SIG-M5 (cell line): ENCODE data around the gene HGD.
"Not testable (repeated sequence)": the region's sequence is repeated elsewhere in the genome, so short reads cannot be mapped to it uniquely, and the experiment has no call there.

ENCODE experiments used
- DNase-seq: peaks from one replicate; lab custom pipeline; 2025; lab: John Stamatoyannopoulos, UW

Gene HGD

GRCh38 chr3:120682095-120682681 lies at the start of gene HGD:
HGD (minus strand) TSS chr3:120682239; CDS start chr3:120682111, 128 bp downstream.
- no peak for DNase-seq

GRCh38 chr3:120730576-120731542 lies 48.8 kb upstream of the HGD start:
- DNase-seq, result no peak

DNA sequence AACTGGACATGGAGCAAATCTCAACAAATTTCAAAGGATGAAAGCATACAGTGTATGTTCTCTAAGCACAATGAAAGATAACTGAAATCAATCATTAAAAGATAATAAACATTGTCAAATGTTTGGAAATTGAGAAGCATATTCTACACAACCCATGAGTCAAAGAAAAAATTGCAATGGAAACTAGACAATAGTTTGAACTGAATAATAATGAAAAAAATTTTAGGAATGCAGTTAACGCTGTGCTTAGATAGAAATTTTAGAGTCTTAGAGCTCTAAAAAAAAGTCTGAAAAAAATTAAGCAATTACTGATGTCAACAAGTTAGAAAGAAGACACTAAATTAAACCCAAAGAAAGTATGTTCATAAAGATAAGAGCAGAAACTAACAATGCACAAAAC lies 44.8 kb upstream of the HGD start:
- DNase-seq, result no peak

DNA sequence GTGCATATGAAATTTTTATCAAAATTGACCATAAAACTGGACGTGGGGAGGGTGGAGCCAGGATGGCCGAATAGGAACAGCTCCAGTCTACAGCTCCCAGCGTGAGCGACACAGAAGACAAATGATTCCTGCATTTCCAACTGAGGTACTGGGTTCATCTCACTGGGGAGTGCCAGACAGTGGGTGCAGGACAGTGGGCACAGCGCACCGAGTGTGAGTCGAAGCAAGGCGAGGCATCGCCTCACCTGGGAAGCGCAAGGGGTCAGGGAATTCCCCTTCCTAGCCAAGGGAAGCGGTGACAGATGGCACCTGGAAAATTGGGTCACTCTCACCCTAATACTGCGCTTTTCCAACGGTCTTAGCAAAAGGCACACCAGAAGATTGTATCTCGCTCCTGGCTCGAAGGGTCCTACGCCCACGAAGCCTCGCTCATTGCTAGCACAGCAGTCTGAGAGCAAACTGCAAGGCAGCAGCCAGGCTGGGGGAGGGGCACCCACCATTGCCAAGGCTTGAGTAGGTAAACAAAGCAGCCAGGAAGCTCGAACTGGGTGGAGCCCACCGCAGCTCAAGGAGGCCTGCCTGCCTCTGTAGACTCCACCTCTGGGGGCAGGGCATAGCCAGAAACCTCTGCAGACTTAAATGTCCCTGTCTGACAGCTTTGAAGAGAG lies 37.3 kb upstream of the HGD start:
- DNase-seq, result not testable (repeated sequence)

DNA sequence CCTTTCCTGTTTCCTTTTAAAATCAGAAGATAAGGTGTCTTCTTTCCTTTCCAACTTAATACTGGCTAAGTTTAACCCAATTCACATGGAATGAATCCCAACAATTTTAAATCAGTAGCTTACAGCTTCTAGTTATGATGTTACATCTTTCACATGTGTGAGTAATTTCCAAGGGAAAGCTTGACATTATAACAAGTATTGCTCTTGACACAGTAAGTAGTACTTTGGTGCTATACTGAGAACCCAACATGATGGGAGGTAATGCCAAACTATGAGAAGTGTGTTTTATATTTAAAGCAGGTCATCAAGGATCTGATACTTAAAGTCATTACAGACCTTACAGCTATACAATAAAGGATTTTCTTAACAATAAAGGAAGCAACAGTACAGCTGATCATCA lies 31.2 kb upstream of the HGD start:
- DNase-seq, result no peak

DNA sequence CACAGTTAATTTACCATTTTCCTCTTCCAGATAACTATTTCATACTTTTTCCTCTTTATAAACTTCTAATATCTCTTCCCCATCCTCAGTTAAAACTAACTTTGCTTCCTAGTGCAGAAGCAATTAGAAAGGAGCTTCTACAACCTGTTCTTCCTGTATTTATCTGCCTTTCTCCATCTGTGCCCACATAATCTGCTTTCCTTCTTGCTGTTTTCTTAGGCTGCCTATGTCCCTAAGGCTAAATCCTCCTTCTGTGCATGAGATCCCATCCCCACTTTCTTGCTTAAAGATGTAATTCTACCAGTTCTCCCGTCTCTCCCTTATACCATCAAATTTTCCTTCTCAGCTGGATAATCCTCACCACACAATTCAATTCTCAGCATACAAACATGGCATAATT lies 28.3 kb upstream of the HGD start:
- no peak for DNase-seq

GRCh38 chr3:120708408-120708807 lies 26.4 kb upstream of the HGD start:
- no peak for DNase-seq

- DNase-seq, result no peak
Measured at GRCh38 chr3:120706950-120707349, 24.9 kb upstream of the HGD start.

GRCh38 chr3:120705884-120706582 lies 24.0 kb upstream of the HGD start:
- no peak for DNase-seq

- no peak for DNase-seq
Measured at GRCh38 chr3:120699333-120699732, 17.3 kb upstream of the HGD start.

DNA sequence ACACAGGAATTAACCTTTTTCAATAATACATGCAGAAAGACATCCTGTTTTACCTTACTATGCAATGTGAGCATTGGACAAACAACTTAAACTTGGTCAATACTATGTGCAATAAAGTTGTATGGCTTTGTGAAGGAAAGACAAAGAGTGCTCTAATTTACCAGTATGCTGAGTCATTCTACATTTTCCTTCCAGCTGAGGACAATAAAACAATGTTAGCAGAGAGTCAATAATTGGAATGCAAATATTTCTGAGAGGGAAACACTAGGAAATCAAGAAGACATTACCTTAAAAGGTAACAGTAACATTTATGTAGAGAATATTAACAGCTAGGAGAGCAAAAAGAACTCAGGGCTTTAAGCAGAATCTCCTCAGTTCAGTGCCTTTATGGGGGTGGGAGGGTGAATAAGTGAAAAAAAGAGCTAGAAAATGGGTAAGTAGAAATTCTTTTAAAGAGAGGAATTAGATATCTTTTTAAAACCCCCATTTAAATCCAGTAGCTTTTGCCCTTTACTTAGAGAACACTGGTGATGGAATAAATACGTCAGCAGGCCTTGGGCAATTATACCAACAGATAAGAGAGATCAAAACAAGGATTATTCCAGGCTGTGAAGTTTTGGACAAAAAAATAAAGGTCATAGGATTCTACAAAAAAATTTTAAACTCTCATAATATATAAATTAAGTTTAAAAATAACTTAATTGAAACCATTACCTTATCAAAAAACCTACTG lies 11.6 kb upstream of the HGD start:
- no peak for DNase-seq

- no peak for DNase-seq
Measured at GRCh38 chr3:120689395-120689794, 7.4 kb upstream of the HGD start.

DNA sequence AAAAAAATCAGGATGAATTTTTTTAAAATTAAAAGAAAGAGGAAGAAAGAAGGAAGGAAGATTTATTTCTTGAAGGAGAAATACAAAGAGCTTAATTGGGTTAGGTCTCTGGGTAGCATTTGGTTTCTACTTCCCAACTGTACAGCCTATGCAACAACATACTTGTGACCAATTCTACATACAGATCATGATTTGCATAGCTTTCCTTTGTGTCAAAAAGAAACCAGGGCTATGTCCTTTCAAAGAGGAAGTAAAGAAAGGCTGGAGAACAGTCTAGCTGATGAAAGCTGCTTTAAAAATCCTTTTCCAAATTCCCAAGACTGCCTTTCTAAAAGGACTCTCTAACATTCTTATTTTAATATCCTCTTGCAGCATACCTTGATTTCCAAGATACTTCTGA lies 6.1 kb upstream of the HGD start:
- DNase-seq, result peak; percentile 5

DNA sequence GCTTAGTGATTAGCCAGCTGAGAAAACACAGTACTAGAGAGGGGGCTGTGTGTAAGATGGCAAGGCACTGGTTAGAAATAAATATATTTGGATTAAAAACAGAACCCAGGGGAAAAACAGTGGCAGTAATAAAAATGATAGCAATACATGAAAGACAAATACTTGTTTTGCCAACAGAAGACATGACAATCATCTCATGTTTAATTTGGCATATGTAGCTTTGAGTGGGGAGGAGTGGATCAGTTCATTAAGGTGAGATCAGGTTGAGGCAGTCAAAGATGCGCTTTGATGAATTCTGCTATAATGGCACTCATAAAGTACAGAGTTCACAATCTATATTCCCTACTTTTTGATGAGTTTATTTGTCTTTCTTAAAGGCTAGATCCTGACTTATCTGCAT lies 3.4 kb upstream of the HGD start:
- no peak for DNase-seq

DNA sequence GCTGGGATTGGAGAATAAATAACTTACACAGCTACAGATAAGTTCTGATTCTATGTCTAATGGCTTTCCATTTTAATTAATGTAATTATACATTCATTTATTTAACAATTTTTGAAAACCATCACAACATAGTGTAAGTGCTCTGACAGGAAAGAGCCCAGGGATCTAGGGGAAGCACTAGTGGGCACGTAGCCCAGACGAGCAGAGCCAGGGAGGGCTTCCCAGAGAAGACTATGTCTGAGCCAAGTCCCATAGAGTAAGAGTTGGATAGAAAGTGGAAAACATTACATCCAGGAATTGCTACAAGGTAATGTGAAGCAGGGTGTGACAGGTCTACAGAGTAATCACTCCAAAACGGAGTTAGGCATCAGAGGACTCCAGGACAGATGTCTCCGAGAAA lies 2.9 kb upstream of the HGD start:
- DNase-seq, result no peak

DNA sequence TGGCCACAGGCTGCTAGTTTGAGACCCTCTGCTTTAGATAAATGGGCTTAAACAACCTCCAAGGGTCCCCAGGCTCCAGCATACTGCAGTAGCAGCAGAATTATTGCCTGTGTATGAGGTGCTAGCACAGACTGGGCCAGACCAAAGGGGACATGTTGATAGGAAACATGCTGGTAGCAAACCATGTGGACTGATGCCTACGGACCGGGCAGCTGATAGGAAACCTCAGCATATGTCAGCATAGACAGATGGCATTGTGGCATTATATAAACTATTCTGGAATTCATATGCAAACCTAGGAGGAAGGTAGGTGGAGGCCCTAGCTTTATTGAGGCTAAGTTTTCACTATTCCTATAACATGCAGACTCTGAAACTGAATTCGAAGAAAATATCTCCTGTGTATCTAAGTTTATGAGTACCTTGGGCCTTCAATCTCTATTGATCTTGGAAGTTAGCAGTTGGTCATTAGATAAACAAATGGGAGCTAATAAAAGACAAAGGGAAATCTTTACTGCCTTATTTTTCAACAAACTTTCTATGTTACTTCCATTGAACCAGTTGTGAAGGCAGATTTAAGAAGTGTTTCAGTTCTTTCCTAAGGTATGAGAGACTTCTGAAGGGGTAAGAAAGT lies 1.7 kb upstream of the HGD start:
- no peak for DNase-seq

GRCh38 chr3:120683213-120683612 lies 1.2 kb upstream of the HGD start:
- no peak for DNase-seq

- no peak for DNase-seq
Measured at GRCh38 chr3:120681506-120682038, 467 bp downstream of the HGD start.

DNA sequence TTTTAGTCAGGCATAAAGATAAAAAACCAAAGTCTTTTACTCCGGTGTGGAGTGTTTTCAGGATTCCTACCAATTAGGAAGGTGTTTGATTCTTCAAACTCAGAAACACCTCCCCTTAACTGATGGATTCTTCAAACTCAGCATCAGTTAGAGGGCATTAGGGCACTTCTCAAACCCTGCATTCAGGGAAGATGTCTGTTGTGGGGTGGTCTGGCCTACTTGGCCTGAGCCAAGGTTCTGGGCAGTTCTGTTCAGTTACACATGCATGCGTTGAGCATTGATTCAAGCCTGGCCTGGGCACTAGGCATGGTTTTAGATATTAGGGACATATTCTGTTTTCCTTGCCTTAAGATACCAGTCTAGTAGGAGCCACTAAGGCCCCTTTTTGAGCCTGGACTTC lies 1.0 kb downstream of the HGD start:
- no peak for DNase-seq

DNA sequence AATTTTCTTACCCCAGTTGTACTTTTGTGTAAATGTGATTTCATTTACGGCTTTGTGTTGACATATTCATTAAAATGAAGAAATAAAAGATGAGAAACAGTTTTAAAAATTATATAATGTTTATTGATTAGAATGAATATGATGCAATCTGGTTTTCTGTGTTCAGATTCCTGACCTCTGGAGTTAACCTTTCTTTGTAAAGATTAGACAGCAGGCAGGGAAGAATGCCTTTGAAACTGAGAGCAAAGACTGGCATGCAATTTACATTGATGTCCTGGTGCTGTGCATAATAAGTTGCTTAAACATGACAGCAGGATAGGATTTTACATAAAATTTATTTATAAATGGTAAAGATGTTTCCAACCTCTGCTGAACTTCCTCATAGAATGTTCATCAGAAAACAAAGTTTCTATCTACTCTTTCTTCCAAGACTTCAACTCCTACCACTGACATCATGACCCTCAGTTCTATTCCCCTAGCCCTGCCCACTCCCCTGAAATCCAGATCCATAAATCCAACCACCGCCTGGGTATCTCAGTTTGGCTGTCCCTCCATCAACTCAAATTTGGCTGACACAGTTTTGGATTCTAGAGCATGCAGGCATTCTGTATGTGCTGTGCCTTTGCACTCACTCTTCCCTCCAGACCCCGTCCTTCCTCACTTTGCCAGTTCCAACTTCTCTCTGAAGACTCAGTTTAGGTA lies 1.7 kb downstream of the HGD start:
- DNase-seq, result no peak
